ENCODE results near the gene MTFP1. TPM values are rescaled to one million over a fixed set of nuclear protein-coding genes. Genes with fewer than 3 reads are reported as not detected.

Gene MTFP1
- total and polyA plus RNA-seq, 9 donors = 1.7 to 10.9 (median 6.3) TPM

DNA sequence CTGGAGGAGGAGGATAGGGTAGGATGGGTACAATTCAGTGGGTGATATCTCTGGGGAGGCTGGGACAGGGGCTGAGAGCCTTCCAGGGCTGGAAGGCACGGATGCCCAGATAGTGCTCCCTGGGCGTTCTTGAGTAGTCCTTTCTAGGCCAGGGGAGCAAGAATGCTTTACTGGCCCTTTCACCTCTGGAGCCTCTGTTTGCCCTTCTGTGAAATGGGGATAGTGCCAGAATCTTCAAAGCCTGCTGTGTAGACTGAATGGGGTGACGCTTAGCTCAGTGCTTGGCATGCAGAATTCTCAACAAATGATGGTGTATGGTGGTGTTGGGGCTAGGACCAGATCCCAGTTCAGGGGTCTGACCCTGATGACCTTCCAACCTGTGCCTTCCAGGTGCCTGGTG, 7.7 kb downstream of the MTFP1 start:
- Histone ChIP-seq H3K27ac (no peak overlapping the region), H3K9me3 (no peaks in the 10 kb centered on the region), H3K36me3 (no peaks in the 10 kb centered on the region), H3K27me3 (no peaks in the 10 kb centered on the region), H3K4me1 (ENCODE audit: insufficient read depth) (no peaks in the 10 kb centered on the region), H3K4me3 (no peak overlapping the region)
- TF ChIP-seq EP300 (IDR thresholded peaks at IDR 0.05) (no peak), POLR2A (IDR thresholded peaks at IDR 0.05) (no peak)
- TF ChIP-seq, protein P1, sequence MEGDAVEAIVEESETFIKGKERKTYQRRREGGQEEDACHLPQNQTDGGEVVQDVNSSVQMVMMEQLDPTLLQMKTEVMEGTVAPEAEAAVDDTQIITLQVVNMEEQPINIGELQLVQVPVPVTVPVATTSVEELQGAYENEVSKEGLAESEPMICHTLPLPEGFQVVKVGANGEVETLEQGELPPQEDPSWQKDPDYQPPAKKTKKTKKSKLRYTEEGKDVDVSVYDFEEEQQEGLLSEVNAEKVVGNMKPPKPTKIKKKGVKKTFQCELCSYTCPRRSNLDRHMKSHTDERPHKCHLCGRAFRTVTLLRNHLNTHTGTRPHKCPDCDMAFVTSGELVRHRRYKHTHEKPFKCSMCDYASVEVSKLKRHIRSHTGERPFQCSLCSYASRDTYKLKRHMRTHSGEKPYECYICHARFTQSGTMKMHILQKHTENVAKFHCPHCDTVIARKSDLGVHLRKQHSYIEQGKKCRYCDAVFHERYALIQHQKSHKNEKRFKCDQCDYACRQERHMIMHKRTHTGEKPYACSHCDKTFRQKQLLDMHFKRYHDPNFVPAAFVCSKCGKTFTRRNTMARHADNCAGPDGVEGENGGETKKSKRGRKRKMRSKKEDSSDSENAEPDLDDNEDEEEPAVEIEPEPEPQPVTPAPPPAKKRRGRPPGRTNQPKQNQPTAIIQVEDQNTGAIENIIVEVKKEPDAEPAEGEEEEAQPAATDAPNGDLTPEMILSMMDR (IDR thresholded peaks at IDR 0.05) = no peak
- WGBS, 3 donors = 91 to 95% (median 93%) methylated on average over 3 of the region's 3 CpGs
- intact Hi-C loops (cut with DNase I) = no loop called here
- no peak for DNase-seq

DNA sequence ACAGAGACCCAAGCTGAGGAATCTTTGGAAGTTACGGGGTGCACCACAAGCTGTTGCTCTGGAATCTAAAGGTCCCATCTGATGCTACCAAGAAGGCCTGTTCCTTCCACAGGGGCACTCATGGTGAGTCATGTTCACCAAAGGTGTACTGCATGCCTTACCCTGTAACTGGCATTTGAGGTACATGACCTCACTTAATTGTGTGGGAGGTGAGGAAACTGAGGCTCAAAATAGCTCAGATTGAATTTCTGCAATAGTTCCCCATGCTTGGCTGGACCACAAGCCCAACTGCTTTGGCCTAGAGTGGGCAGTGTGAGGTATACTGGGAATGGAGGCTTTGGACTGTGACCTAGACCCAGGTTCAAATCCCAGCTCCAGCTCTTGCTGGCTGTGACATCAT, 8.2 kb downstream of the MTFP1 start:
- H3K9me3 ChIP-seq = no peaks in the 10 kb centered on the region
- H3K36me3 ChIP-seq = no peaks in the 10 kb centered on the region
- 93 to 100% (median 94%) methylated on average over 1 of the region's 1 CpG for WGBS, 3 donors
- H3K27ac ChIP-seq = no peak overlapping the region
- TF ChIP-seq POLR2A (IDR thresholded peaks at IDR 0.05) (no peak), EP300 (IDR thresholded peaks at IDR 0.05) (no peak)
- TF ChIP-seq, protein P1 (IDR thresholded peaks at IDR 0.05) = no peak
- no peak overlapping the region for H3K4me3 ChIP-seq
- no peaks in the 10 kb centered on the region for H3K4me1 ChIP-seq (ENCODE audit: insufficient read depth)
- no peaks in the 10 kb centered on the region for H3K27me3 ChIP-seq
- intact Hi-C loops (cut with DNase I) = no loop called here
- no peak for DNase-seq

- Histone ChIP-seq H3K4me1 (ENCODE audit: insufficient read depth) (peaks cover under 1% of the 10 kb centered on the region), H3K36me3 (no peaks in the 10 kb centered on the region), H3K9me3 (no peaks in the 10 kb centered on the region), H3K4me3 (no peak overlapping the region), H3K27ac (no peak overlapping the region), H3K27me3 (no peaks in the 10 kb centered on the region)
- WGBS, 3 donors = 24 to 50% (median 47%) methylated on average over 1 of the region's 1 CpG
- TF ChIP-seq POLR2A (IDR thresholded peaks at IDR 0.05) (no peak), EP300 (IDR thresholded peaks at IDR 0.05) (no peak)
- TF ChIP-seq, protein P1 (IDR thresholded peaks at IDR 0.05) = no peak
- intact Hi-C loops (cut with DNase I) = no loop called here
- DNase-seq = no peak
Observed at GRCh38 chr22:30434843-30435242, 9.3 kb downstream of the MTFP1 start.

- H3K4me3 ChIP-seq = no peak overlapping the region
- intact Hi-C loops (cut with DNase I) = no loop called here
- no peaks in the 10 kb centered on the region for H3K27me3 ChIP-seq
- no peaks in the 10 kb centered on the region for H3K9me3 ChIP-seq
- DNase-seq = no peak
- TF ChIP-seq POLR2A (IDR thresholded peaks at IDR 0.05) (no peak), EP300 (IDR thresholded peaks at IDR 0.05) (no peak)
- TF ChIP-seq, protein P1 (IDR thresholded peaks at IDR 0.05) = no peak
- H3K27ac ChIP-seq = no peak overlapping the region
- no peaks in the 10 kb centered on the region for H3K36me3 ChIP-seq
- H3K4me1 ChIP-seq (ENCODE audit: insufficient read depth) = peaks cover 2% of the 10 kb centered on the region
- 78 to 87% (median 82%) methylated on average over 6 of the region's 6 CpGs for WGBS, 3 donors
Observed at GRCh38 chr22:30435674-30436126, 10.1 kb downstream of the MTFP1 start.
